ENCODE data around the gene ZCCHC2.

The ZCCHC2 gene

GRCh38 chr18:62538881-62539280 lies 16.1 kb downstream of the ZCCHC2 start:
- Histone ChIP-seq H2BK120ac (ENCODE audit: insufficient read depth, low read length, poor library complexity) (no peak overlapping the region), H3K23ac (ENCODE audit: low read length) (no peak overlapping the region), H2AK5ac (ENCODE audit: low read length) (no peak overlapping the region), H3K4ac (ENCODE audit: low read depth, low read length) (no peak overlapping the region), H3K14ac (ENCODE audit: low read length) (no peak overlapping the region), H2AFZ (ENCODE audit: insufficient read depth, low read length, poor library complexity) (no peak overlapping the region), H3K18ac (ENCODE audit: low read length) (no peak overlapping the region), H2BK5ac (ENCODE audit: low read depth, low read length, poor library complexity) (no peak overlapping the region), H3K4me1 (ENCODE audit: control insufficient read depth in 1 of 2, insufficient read depth in 2 of 2, low read length in 2 of 2) (no peaks in the 10 kb centered on the region), H3K9ac (ENCODE audit: low read length) (no peak overlapping the region), H3K36me3 (ENCODE audit: control insufficient read depth in 1 of 2, insufficient read depth in 2 of 2, low read length in 2 of 2) (peaks cover 4 to 8% of the 10 kb centered on the region in 2 experiments), H3K79me2 (ENCODE audit: control insufficient read depth, insufficient read depth, low read length, poor library complexity) (no peaks in the 10 kb centered on the region), H3K27me3 (ENCODE audit: insufficient read depth, low read length) (no peaks in the 10 kb centered on the region), H2BK12ac (ENCODE audit: low read length) (no peak overlapping the region), H3K4me3 (ENCODE audit: low read depth, low read length) (no peak overlapping the region), H4K91ac (ENCODE audit: low read depth, low read length) (no peak overlapping the region), H3K4me2 (ENCODE audit: low read length) (no peak overlapping the region), H4K12ac (ENCODE audit: low read depth, low read length) (no peak overlapping the region), H4K8ac (ENCODE audit: low read depth, low read length) (no peak overlapping the region), H3K79me1 (ENCODE audit: low read length) (no peaks in the 10 kb centered on the region), H3K27ac (ENCODE audit: low read depth, low read length) (no peak overlapping the region), H3K9me3 (ENCODE audit: insufficient read depth, low read depth, low read length) (no peaks in the 10 kb centered on the region)
- WGBS (ENCODE audit: extremely low coverage, insufficient coverage, insufficient read length), result no CpG with 5 or more reads among the region's 3 CpGs
- no peak for DNase-seq

- no peak overlapping the region for H2BK5ac ChIP-seq (ENCODE audit: low read depth, low read length, poor library complexity)
- no peak overlapping the region for H3K4me3 ChIP-seq (ENCODE audit: low read depth, low read length)
- no peaks in the 10 kb centered on the region for H3K4me1 ChIP-seq (ENCODE audit: control insufficient read depth in 1 of 2, insufficient read depth in 2 of 2, low read length in 2 of 2)
- H2BK120ac ChIP-seq (ENCODE audit: insufficient read depth, low read length, poor library complexity), result no peak overlapping the region
- H3K4ac ChIP-seq (ENCODE audit: low read depth, low read length), result no peak overlapping the region
- DNase-seq, result no peak
- WGBS (ENCODE audit: extremely low coverage, insufficient coverage, insufficient read length), result no CpG with 5 or more reads among the region's 11 CpGs
- H3K4me2 ChIP-seq (ENCODE audit: low read length), result no peak overlapping the region
- H3K23ac ChIP-seq (ENCODE audit: low read length), result no peak overlapping the region
- H3K27me3 ChIP-seq (ENCODE audit: insufficient read depth, low read length), result no peaks in the 10 kb centered on the region
- H3K27ac ChIP-seq (ENCODE audit: low read depth, low read length), result no peak overlapping the region
- no peak overlapping the region for H2AFZ ChIP-seq (ENCODE audit: insufficient read depth, low read length, poor library complexity)
- H3K79me2 ChIP-seq (ENCODE audit: control insufficient read depth, insufficient read depth, low read length, poor library complexity), result no peaks in the 10 kb centered on the region
- H4K12ac ChIP-seq (ENCODE audit: low read depth, low read length), result no peak overlapping the region
- H3K9me3 ChIP-seq (ENCODE audit: insufficient read depth, low read depth, low read length), result no peaks in the 10 kb centered on the region
- H2BK12ac ChIP-seq (ENCODE audit: low read length), result no peak overlapping the region
- no peak overlapping the region for H4K8ac ChIP-seq (ENCODE audit: low read depth, low read length)
- no peak overlapping the region for H3K18ac ChIP-seq (ENCODE audit: low read length)
- no peaks in the 10 kb centered on the region for H3K79me1 ChIP-seq (ENCODE audit: low read length)
- H3K14ac ChIP-seq (ENCODE audit: low read length), result no peak overlapping the region
- no peak overlapping the region for H2AK5ac ChIP-seq (ENCODE audit: low read length)
- no peak overlapping the region for H4K91ac ChIP-seq (ENCODE audit: low read depth, low read length)
- H3K36me3 ChIP-seq (ENCODE audit: control insufficient read depth in 1 of 2, insufficient read depth in 2 of 2, low read length in 2 of 2), result peaks cover 4 to 8% of the 10 kb centered on the region in 2 experiments
- H3K9ac ChIP-seq (ENCODE audit: low read length), result no peak overlapping the region
These were observed 16.7 kb downstream of the ZCCHC2 start for GRCh38 chr18:62539284-62540165.

- no peaks in the 10 kb centered on the region for H3K79me2 ChIP-seq (ENCODE audit: control insufficient read depth, insufficient read depth, low read length, poor library complexity)
- no peak overlapping the region for H3K23ac ChIP-seq (ENCODE audit: low read length)
- peaks cover 9 to 10% of the 10 kb centered on the region in 2 experiments for H3K36me3 ChIP-seq (ENCODE audit: control insufficient read depth in 1 of 2, insufficient read depth in 2 of 2, low read length in 2 of 2)
- no peak overlapping the region for H3K4ac ChIP-seq (ENCODE audit: low read depth, low read length)
- H4K8ac ChIP-seq (ENCODE audit: low read depth, low read length), result no peak overlapping the region
- H3K9ac ChIP-seq (ENCODE audit: low read length), result no peak overlapping the region
- H3K4me2 ChIP-seq (ENCODE audit: low read length), result no peak overlapping the region
- H2AFZ ChIP-seq (ENCODE audit: insufficient read depth, low read length, poor library complexity), result no peak overlapping the region
- H3K4me3 ChIP-seq (ENCODE audit: low read depth, low read length), result no peak overlapping the region
- no peak for DNase-seq
- no peak overlapping the region for H3K18ac ChIP-seq (ENCODE audit: low read length)
- no peaks in the 10 kb centered on the region for H3K79me1 ChIP-seq (ENCODE audit: low read length)
- no peak overlapping the region for H4K91ac ChIP-seq (ENCODE audit: low read depth, low read length)
- no peaks in the 10 kb centered on the region for H3K9me3 ChIP-seq (ENCODE audit: insufficient read depth, low read depth, low read length)
- H2AK5ac ChIP-seq (ENCODE audit: low read length), result no peak overlapping the region
- H3K14ac ChIP-seq (ENCODE audit: low read length), result no peak overlapping the region
- H3K27ac ChIP-seq (ENCODE audit: low read depth, low read length), result no peak overlapping the region
- H2BK12ac ChIP-seq (ENCODE audit: low read length), result no peak overlapping the region
- H2BK120ac ChIP-seq (ENCODE audit: insufficient read depth, low read length, poor library complexity), result no peak overlapping the region
- H2BK5ac ChIP-seq (ENCODE audit: low read depth, low read length, poor library complexity), result no peak overlapping the region
- WGBS (ENCODE audit: extremely low coverage, insufficient coverage, insufficient read length), result no CpG with 5 or more reads among the region's 7 CpGs
- H3K27me3 ChIP-seq (ENCODE audit: insufficient read depth, low read length), result no peaks in the 10 kb centered on the region
- H4K12ac ChIP-seq (ENCODE audit: low read depth, low read length), result no peak overlapping the region
- no peaks in the 10 kb centered on the region for H3K4me1 ChIP-seq (ENCODE audit: control insufficient read depth in 1 of 2, insufficient read depth in 2 of 2, low read length in 2 of 2)
These were observed 20.2 kb downstream of the ZCCHC2 start for GRCh38 chr18:62543021-62543420.

GRCh38 chr18:62545098-62545497 lies 22.3 kb downstream of the ZCCHC2 start:
- no peak overlapping the region for H4K91ac ChIP-seq (ENCODE audit: low read depth, low read length)
- H3K4me1 ChIP-seq (ENCODE audit: control insufficient read depth in 1 of 2, insufficient read depth in 2 of 2, low read length in 2 of 2), result no peaks in the 10 kb centered on the region
- no peak for DNase-seq
- no peaks in the 10 kb centered on the region for H3K27me3 ChIP-seq (ENCODE audit: insufficient read depth, low read length)
- no peak overlapping the region for H4K8ac ChIP-seq (ENCODE audit: low read depth, low read length)
- no peak overlapping the region for H2BK12ac ChIP-seq (ENCODE audit: low read length)
- H2BK120ac ChIP-seq (ENCODE audit: insufficient read depth, low read length, poor library complexity), result no peak overlapping the region
- no peaks in the 10 kb centered on the region for H3K9me3 ChIP-seq (ENCODE audit: insufficient read depth, low read depth, low read length)
- no peaks in the 10 kb centered on the region for H3K79me2 ChIP-seq (ENCODE audit: control insufficient read depth, insufficient read depth, low read length, poor library complexity)
- H3K14ac ChIP-seq (ENCODE audit: low read length), result no peak overlapping the region
- H3K18ac ChIP-seq (ENCODE audit: low read length), result no peak overlapping the region
- no peak overlapping the region for H2AK5ac ChIP-seq (ENCODE audit: low read length)
- no peak overlapping the region for H3K4me3 ChIP-seq (ENCODE audit: low read depth, low read length)
- H3K23ac ChIP-seq (ENCODE audit: low read length), result no peak overlapping the region
- no peak overlapping the region for H3K4ac ChIP-seq (ENCODE audit: low read depth, low read length)
- no peak overlapping the region for H3K9ac ChIP-seq (ENCODE audit: low read length)
- H4K12ac ChIP-seq (ENCODE audit: low read depth, low read length), result no peak overlapping the region
- WGBS (ENCODE audit: extremely low coverage, insufficient coverage, insufficient read length), result no CpG with 5 or more reads among the region's 4 CpGs
- no peak overlapping the region for H2AFZ ChIP-seq (ENCODE audit: insufficient read depth, low read length, poor library complexity)
- H2BK5ac ChIP-seq (ENCODE audit: low read depth, low read length, poor library complexity), result no peak overlapping the region
- H3K27ac ChIP-seq (ENCODE audit: low read depth, low read length), result no peak overlapping the region
- no peak overlapping the region for H3K4me2 ChIP-seq (ENCODE audit: low read length)
- no peaks in the 10 kb centered on the region for H3K79me1 ChIP-seq (ENCODE audit: low read length)
- H3K36me3 ChIP-seq (ENCODE audit: control insufficient read depth in 1 of 2, insufficient read depth in 2 of 2, low read length in 2 of 2), result peaks cover 9% of the 10 kb centered on the region in 2 experiments

Measured in trophoblast cell (in vitro differentiated cells and primary cell).